ENCODE measurements around the gene YOD1. TPM values are rescaled to one million over a fixed set of nuclear protein-coding genes. Genes with fewer than 3 reads are reported as not detected.

Gene YOD1
- total RNA-seq (2014; rRNA removed; shearing (Covaris generic)) = 9.2 and 9.4 TPM in 2 replicates
- polyA plus RNA-seq (2015; cell fraction: cytosol; rRNA removed) = 2.3 and 3.0 TPM in 2 replicates
- polyA plus RNA-seq (2015; cell fraction: nucleus; rRNA removed) = 30.5 and 32.9 TPM in 2 replicates

DNA sequence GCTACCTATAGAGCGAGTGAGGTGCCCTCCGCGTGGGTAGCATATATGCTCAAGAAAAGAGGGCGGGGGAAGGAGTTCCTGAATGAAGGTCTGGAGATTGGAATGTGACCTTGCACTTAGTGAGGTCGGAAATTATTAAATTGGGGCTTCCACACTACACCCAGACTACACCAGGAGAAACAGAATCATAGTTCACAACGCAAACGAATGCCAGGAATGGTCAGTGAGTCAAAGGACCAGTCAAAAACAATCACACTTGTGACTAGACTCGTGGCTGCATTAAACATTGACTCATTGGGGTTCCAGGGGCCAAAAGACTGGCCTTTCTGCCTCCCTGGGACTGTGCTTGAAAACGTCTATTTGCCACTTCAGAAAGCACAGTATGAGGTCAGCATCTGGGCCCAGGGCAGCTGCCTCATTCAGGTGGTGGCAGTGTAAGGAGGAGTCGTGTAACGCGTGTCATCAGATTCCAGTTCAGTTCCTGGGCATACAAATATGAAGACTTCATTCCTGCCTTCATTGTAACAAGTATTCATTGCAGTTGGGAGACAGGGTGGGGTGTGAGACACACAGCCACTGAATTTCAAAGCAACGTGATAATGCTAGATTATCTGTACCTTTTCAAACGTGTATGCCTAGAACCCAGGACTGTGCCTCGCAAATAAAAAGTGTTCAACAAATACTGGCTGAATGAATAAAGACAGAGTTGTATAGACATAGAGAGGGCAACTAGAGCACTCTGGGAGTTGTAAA, at the start of gene YOD1:
Gene YOD1, minus strand, starts transcription at position 18 of the 753 bp plus-strand sequence. CDS start 178 bp downstream, outside the sequence.
- peak; percentile 50 for DNase-seq (ENCODE audit: low read depth, low spot score)
- in situ Hi-C loops (cut with HindIII; ENCODE audit: low pct_unique_long_range_greater_than_20kb, low sequenced_read_pairs) = no loop called here

DNA sequence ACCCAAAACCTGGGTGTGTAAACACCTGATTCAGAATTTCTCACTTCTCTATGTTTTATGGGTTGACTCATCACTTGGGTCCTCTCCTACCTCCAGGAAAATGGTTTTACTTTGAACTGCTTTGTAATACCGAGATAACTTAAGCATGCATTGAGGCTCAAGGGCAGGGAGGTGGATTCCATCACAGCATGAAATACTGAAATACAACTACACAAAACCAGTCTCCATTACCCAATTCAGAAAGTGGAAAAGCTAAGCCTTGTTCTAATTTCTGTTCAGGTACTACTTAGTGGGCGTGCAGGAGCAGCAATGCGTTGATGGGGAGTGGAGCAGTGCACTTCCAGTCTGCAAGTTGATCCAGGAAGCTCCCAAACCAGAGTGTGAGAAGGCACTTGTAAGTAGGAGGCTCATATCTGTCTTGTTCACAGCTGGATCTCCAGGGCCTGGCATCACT, 46.9 kb upstream of the YOD1 start:
- in situ Hi-C loops (cut with HindIII; ENCODE audit: low pct_unique_long_range_greater_than_20kb, low sequenced_read_pairs) = no loop called here
- DNase-seq (ENCODE audit: low read depth, low spot score) = no peak

DNA sequence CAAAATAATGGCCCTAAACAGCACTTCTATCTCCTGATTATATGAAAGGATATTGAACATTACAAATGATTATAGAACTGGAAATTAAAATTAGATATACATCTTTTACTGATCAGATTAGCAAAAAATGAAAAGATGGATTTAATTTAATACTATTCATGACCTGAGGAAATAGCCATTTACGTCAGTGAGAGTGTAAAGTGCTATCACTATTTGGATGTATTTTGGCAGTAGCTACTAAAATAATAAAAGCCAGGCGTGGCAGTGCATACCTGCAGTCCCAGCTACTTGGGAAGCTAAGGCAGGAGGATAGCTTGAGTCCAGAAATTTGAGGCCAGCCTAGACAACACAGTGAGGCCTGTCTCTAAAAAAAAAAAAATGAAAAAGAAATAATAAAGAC, 42.9 kb upstream of the YOD1 start:
- in situ Hi-C loops (cut with HindIII; ENCODE audit: low pct_unique_long_range_greater_than_20kb, low sequenced_read_pairs) = no loop called here
- DNase-seq (ENCODE audit: low read depth, low spot score) = no peak

DNA sequence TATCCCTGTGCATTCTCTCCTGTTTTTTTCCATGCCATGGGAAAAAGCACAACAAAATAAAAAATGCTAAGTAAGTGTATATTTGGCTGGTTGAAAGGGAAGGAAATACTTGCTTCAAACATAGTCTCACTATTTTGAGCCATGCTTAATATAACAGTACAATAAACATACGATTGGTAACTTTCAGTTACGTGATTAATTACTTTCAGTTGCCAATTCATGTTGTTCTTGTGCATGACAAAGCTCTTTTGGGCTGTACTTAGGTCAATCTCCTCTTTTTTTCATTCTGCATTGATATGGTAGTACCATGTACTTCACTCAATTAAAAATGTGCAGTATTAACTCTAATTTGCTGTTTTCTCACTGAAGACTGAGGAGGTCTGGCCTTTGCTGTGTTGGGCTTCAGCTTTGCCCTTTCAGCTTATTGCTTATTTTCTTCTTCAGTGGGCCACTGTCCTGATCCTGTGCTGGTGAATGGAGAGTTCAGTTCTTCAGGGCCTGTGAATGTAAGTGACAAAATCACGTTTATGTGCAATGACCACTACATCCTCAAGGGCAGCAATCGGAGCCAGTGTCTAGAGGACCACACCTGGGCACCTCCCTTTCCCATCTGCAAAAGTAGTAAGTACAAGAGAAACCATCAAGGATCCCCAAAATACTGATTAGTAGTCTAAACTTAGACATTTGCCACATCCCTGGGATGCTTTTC, 40.3 kb upstream of the YOD1 start:
- no peak for DNase-seq (ENCODE audit: low read depth, low spot score)
- in situ Hi-C loops (cut with HindIII; ENCODE audit: low pct_unique_long_range_greater_than_20kb, low sequenced_read_pairs) = no loop called here

DNA sequence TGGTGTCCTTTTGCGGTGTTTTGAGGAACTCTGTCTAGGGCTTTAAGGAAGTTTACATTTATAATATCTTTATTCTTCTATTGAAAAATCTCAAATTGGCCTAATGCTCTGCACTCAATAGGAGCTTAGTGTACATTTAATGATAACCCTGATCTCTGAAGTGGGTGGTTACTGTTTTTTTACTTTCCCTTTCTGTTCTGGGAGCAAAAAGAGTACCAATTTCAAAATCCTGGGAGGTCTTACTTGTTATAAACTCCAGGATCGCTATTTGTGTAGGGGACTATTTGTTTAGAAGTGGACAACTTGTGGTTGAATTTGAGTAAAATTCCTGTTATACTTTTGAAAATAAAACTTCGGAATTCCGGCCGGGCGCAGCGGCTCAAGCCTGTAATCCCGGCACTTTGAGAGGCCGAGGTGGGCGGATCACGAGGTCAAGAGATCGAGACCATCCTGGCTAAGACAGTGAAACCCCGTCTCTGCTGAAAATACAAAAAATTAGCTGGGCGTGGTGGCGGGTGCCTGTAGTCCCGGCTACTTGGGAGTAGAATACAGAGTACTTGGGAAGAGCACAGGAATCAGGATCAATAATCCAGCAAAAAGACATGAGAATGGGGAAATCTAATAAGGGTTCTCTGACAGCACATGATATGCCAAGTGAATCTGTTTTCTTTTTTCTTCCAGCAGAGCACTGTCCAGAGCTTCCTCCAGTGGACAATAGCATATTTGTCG, 38.8 kb upstream of the YOD1 start:
- in situ Hi-C loops (cut with HindIII; ENCODE audit: low pct_unique_long_range_greater_than_20kb, low sequenced_read_pairs) = no loop called here
- DNase-seq (ENCODE audit: low read depth, low spot score) = no peak

DNA sequence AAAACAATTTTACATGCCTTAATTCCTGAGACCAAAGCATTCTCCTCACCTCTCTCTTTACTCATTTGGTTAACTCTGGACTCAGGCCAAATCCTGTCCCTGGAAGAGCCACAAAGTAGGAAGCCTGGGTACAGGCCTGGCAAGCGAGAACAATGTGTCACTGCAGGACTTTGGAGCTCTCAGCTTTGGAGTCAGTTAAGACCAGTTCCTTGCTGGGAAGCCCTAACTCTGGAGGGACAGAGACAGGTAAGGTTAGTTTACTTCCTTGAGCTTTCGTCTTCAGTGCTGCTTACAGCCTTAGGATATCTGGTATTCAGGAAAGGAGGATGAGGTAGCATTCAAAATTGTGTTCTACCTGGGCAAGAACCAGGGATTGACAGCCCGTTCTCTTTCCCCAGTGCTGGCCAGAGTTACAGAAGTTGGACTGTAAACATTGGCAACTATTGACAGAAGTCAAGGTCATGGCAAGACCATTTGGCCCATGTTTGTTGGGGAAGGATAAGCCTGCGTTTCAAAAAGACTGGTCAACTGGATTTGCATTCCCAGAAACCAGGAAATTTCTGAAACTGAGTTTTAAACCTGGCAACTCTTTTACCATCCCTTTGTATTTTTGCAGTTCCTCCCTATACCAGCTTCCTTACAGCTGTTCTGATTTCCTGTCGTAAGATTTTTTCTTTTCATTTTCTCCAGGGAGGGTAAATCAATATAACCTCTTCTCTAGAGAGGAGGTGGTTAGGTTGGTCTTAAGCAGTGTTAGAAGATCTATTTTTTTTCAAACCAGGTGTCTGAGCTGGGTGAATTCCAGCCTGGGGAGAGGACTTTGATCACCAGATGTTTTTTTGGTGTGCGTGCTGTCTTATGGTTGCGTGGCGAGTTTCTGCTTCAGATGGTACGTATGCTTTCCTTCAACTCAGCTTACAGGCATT, 38.0 kb upstream of the YOD1 start, which contains the start of gene C4BPB:
Gene C4BPB, plus strand, starts transcription at position 160 of the 926 bp plus-strand sequence. Its CDS starts 672 bp downstream, at position 832.
- DNase-seq (ENCODE audit: low read depth, low spot score) = no peak
- in situ Hi-C loops (cut with HindIII; ENCODE audit: low pct_unique_long_range_greater_than_20kb, low sequenced_read_pairs) = no loop called here

DNA sequence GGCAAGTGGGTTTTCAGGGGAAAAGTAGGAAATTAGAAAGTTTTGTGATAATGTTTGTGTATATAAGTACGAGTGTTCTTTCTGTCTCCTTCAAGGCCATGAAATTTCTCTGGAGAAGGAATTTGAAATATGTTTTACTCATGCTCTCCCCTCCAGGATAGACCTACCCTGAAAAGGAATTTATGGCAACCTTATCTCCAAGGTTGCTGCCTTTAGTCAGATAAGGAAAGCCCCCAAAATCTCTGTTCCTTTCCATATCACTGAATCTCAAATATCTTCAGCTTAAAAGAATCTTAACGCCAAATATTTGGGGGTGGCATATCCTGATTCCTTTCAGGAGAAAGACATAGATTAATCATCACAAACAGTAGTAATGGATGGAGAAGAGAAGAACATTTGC, 37.2 kb upstream of the YOD1 start:
- in situ Hi-C loops (cut with HindIII; ENCODE audit: low pct_unique_long_range_greater_than_20kb, low sequenced_read_pairs) = no loop called here

DNA sequence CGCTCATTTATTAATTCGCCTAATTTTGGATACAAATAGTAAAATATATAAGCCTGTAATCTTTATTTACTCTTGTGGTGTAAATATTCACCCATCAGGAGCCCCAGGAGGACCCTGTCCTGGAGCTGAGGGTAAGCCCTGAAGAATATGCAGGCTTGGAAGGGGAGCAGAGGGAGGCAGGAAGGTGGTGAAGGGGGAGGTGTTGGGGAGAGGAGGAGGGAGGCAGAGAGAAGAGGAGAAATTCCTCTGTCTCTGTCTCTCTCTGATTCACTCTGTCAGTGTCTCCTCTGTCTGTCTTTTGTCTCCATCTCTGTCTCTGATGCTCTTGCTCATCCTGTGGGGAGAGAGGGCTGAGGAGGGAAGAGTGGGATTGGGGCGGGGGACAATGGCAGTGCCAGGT, 34.9 kb upstream of the YOD1 start:
- DNase-seq (ENCODE audit: low read depth, low spot score) = no peak
- in situ Hi-C loops (cut with HindIII; ENCODE audit: low pct_unique_long_range_greater_than_20kb, low sequenced_read_pairs) = no loop called here

More for the DNA sequence above, 37.2 kb upstream of the YOD1 start:
- DNase-seq (ENCODE audit: low read depth, low spot score) = no peak

DNA sequence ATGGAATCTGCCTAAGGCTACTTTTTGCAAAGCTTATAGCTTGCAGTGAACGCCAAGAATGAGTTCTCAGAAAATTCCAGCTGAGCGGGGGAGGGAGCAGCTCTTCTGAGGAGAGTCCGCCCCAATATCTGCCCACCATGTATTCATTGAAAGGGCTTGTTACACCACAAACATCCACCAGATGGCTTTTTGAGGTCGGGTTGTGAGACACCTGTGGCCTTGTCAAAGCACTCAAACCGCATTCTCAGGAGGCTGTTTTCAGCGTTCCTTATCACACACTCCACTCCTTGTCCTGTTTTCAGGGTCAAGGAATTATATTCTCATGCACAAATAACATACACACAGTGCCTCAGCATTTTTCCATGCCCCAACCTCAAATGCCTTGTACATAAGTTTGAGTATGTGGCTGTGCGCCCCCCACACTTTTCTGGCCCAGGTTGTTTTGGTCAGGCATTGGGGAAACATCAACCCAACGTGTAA, 33.7 kb upstream of the YOD1 start:
- in situ Hi-C loops (cut with HindIII; ENCODE audit: low pct_unique_long_range_greater_than_20kb, low sequenced_read_pairs) = no loop called here
- DNase-seq (ENCODE audit: low read depth, low spot score) = peak; percentile 80

DNA sequence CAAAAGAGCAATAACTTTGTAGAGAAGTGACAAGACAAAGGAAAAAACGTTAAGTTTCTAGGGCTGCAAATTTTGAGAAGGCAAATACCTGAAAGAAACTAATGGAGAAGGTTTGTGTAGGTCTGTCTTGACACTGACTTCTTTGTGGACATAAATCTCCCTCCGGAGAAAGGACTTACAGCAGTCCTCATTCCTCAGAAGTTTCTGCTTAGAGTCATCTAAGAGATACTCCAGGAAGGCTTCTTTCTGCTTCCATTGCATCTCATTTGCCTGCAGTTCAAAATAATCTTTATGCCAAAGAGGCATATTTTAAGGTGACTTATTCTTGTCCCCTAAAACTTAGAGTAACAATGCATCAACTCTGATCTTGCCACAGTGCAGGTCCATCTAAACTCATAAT, 33.2 kb upstream of the YOD1 start:
- DNase-seq (ENCODE audit: low read depth, low spot score) = no peak
- in situ Hi-C loops (cut with HindIII; ENCODE audit: low pct_unique_long_range_greater_than_20kb, low sequenced_read_pairs) = no loop called here

DNA sequence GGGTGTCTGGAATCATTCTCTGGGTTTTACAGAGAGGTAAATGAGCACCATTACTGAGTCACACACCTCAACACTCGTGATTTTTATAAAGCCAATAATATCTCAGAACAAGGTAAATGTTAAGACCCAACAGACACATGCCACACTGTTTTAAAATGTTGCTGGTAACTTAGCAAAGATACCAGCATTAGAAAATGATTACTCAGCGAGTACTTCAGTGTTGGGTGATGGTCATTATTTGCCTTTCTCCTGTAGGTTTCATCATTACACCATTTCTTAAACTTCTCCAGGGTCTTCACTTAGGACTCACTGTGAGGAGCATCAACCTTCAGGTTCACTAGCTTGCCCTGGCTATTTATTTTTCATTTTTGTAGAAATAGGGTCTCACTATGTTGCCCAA, 30.8 kb upstream of the YOD1 start:
- in situ Hi-C loops (cut with HindIII; ENCODE audit: low pct_unique_long_range_greater_than_20kb, low sequenced_read_pairs) = no loop called here
- no peak for DNase-seq (ENCODE audit: low read depth, low spot score)

DNA sequence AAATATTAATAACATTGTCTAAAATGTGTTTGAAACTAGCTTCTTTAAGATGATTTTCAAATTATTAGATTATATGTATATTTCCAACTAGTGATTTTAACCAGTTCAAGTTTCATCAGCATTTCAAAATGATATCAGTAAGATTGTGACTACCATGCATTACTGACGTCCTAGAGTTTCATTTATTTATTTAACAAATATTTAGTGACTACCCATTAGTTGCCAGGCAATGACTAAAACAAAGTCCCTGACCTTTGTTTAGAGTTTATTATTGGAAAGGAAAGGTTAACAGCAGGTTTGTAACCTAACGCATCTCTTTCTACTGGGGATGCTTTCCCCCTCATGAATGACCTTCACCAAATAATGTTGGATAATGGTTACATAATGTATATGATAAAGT, 30.1 kb upstream of the YOD1 start:
- no peak for DNase-seq (ENCODE audit: low read depth, low spot score)
- in situ Hi-C loops (cut with HindIII; ENCODE audit: low pct_unique_long_range_greater_than_20kb, low sequenced_read_pairs) = no loop called here

DNA sequence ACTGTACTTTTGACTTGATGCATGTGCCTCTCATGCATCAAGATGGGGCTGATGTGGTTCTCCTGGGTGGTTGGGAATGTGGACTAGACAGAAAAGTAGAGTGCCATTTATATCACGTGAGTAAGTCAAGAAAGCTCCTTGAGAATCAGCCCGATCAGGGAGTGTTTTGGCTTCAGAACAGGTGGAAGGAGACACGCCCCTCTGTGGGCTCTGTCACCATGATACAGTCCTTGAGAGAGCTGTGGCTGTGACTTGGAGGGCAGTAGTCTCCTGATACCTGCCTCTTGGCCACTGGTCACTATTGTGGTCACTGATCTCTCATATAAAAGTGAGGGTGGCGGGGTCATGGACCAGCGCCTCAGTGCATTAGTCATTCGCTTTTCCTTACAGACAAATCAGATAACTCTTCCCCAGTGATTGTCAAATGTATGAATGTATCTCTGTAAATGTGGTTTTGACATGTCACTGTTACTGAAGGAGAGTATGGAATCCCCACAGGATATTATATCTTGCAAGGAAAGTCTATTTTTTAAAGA, 28.8 kb upstream of the YOD1 start:
- in situ Hi-C loops (cut with HindIII; ENCODE audit: low pct_unique_long_range_greater_than_20kb, low sequenced_read_pairs) = no loop called here
- no peak for DNase-seq (ENCODE audit: low read depth, low spot score)

DNA sequence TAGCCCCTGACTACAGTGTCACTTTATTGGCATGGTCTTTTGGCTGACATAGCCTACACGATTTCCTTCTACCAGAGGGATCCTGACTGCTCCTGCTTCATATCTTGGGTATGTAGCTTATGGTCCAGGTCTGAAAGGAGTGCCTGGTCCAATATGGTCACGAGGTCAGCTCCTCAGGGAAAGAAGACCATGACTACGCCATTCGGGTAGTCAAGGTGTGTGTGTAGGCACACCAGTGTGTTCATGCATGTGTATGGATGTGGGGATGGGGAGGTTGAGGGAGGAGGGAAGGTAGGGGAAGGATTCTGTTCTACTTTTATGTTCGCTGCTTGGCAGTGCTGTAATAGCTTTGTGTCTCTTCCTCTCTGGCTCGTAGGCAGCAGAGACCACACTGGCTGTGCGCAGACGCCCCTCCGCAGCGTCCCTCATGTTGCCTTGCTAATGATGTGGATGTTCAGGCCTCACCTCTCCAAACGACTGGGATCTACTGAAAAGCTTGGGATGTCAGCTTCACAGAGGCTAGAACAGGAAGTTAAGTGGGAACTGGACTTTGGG, 27.6 kb upstream of the YOD1 start:
- DNase-seq (ENCODE audit: low read depth, low spot score) = no peak
- in situ Hi-C loops (cut with HindIII; ENCODE audit: low pct_unique_long_range_greater_than_20kb, low sequenced_read_pairs) = no loop called here

DNA sequence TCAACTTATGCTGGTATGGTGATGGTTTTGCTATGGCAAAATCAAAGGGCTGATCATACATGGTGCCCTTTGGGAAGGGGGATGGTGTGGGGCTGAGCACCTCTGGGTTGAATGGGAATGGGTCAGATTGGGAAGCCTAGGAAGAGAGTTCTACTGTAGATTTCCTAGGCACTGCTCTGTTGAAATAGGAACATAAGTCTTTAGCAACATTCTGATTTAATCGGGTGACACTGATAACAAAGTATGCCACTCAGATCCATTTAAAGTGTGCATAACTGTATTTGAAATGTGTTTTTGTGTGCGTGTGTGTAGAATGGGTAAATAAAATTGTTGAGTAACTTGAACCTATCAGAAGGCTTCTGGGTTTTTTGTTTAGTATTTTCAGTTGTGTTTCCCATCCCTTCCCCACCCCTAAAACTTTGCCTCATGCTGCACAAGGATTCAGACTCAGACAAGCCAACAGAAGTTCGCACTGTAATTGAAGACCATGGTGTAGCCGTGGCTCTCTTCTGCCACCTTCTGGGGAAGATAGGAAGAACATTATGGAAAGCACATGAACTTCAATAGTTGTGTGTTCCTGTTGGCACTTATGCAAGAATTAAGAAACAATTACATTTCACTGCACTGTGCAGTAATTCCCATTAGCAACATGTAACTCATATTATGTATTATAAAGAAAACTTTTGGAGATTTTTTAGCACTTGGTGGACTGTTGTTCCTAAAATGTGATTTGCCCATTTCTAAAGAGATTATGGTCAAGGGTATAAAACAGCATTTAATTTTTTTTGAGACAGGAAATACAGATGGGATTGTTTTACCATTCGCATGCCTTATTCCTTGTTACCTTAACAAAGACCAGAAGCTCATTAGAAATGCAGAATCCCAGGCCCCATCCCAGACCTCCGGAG, 26.7 kb upstream of the YOD1 start:
- in situ Hi-C loops (cut with HindIII; ENCODE audit: low pct_unique_long_range_greater_than_20kb, low sequenced_read_pairs) = no loop called here
- DNase-seq (ENCODE audit: low read depth, low spot score) = peak; percentile 86

DNA sequence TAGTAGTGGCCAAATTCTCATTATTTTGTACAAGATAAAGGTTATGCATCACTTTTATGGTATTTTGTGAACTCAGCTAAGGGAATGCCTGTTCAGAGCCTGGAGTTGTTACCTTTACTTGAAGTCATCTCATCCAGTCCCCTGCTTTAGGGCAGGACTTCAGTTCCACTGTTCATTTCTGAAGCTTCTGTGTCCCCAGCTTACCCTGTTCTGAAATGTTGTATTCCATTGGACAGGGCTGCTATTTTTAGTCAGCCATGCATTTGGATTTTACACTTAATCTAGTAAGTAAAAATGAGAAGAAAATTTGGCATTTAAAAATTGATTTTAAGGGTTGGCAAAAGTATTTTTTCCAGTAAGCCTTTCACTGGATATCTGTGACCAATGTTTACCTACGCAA, 26.0 kb upstream of the YOD1 start:
- DNase-seq (ENCODE audit: low read depth, low spot score) = no peak
- in situ Hi-C loops (cut with HindIII; ENCODE audit: low pct_unique_long_range_greater_than_20kb, low sequenced_read_pairs) = no loop called here

Measured in SK-MEL-5 (cell line).